Measurements from ENCODE around the gene SOBP. TPM values are rescaled to one million over a fixed set of nuclear protein-coding genes. Genes with fewer than 3 reads are reported as not detected.

Gene SOBP
- total and polyA plus RNA-seq, 4 donors, result 24.0 to 44.6 (median 37.0) TPM

- no peaks in the 10 kb centered on the region for H3K9me3 ChIP-seq (ENCODE audit: control insufficient read depth, insufficient read depth, low read length)
- peaks cover 24% of the 10 kb centered on the region for H3K36me3 ChIP-seq (ENCODE audit: control insufficient read depth, insufficient read depth, low read length)
- no peak for DNase-seq (ENCODE audit: low read depth in 4 of 6, low spot score in 6 of 6)
- H3K27me3 ChIP-seq (ENCODE audit: control insufficient read depth, insufficient read depth, low read length), result no peaks in the 10 kb centered on the region
- H3K4me3 ChIP-seq (ENCODE audit: low read depth, low read length), result no peak overlapping the region
- peaks cover 43% of the 10 kb centered on the region for H3K4me1 ChIP-seq (ENCODE audit: control insufficient read depth, insufficient read depth, low read length)
- H3K27ac ChIP-seq (ENCODE audit: low read depth, low read length), result no peak overlapping the region
- WGBS (ENCODE audit: insufficient coverage), result 40% methylated on average over 1 of the region's 4 CpGs
Measured at GRCh38 chr6:107662333-107662732, 172.4 kb downstream of the SOBP start.

- Histone ChIP-seq H3K4me1 (ENCODE audit: control insufficient read depth, insufficient read depth, low read length) (peaks cover 38% of the 10 kb centered on the region), H3K36me3 (ENCODE audit: control insufficient read depth, insufficient read depth, low read length) (peaks cover 19% of the 10 kb centered on the region), H3K27ac (ENCODE audit: low read depth, low read length) (no peak overlapping the region), H3K4me3 (ENCODE audit: low read depth, low read length) (no peak overlapping the region), H3K27me3 (ENCODE audit: control insufficient read depth, insufficient read depth, low read length) (no peaks in the 10 kb centered on the region), H3K9me3 (ENCODE audit: control insufficient read depth, insufficient read depth, low read length) (no peaks in the 10 kb centered on the region)
- 94% methylated on average over 6 of the region's 6 CpGs for WGBS (ENCODE audit: insufficient coverage)
- no peak for DNase-seq (ENCODE audit: low read depth in 4 of 6, low spot score in 6 of 6)
Measured at GRCh38 chr6:107663308-107663707, 173.4 kb downstream of the SOBP start.

DNA sequence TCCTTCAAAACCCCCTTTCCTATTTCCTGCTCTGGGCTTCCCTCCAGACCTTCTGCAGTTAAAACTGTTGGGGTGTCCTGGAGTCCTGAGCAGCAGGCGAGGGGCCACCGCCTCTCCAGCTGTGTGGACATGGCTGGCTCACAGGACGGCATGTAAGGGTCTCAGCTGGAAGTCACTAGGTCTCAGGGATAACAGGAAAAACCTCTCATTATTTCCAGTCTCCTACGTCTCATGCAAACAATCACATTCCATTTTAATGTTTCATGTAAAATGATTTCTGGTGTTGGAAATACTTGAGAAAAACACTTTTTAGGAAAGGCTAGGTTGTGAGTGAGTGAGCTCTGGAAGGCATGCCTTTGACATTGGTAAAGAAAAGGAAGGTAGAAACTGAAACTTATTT is 175.5 kb downstream of the SOBP start:
- H3K4me3 ChIP-seq (ENCODE audit: low read depth, low read length), result no peak overlapping the region
- H3K4me1 ChIP-seq (ENCODE audit: control insufficient read depth, insufficient read depth, low read length), result peaks cover 44% of the 10 kb centered on the region
- H3K27ac ChIP-seq (ENCODE audit: low read depth, low read length), result peak overlapping the region; percentile 84
- no CpG with 5 or more reads among the region's 4 CpGs for WGBS (ENCODE audit: insufficient coverage)
- H3K27me3 ChIP-seq (ENCODE audit: control insufficient read depth, insufficient read depth, low read length), result no peaks in the 10 kb centered on the region
- DNase-seq (ENCODE audit: low read depth in 4 of 6, low spot score in 6 of 6), result peak in 1 of 6 donors; percentile 54
- peaks cover 10% of the 10 kb centered on the region for H3K36me3 ChIP-seq (ENCODE audit: control insufficient read depth, insufficient read depth, low read length)
- H3K9me3 ChIP-seq (ENCODE audit: control insufficient read depth, insufficient read depth, low read length), result no peaks in the 10 kb centered on the region

DNA sequence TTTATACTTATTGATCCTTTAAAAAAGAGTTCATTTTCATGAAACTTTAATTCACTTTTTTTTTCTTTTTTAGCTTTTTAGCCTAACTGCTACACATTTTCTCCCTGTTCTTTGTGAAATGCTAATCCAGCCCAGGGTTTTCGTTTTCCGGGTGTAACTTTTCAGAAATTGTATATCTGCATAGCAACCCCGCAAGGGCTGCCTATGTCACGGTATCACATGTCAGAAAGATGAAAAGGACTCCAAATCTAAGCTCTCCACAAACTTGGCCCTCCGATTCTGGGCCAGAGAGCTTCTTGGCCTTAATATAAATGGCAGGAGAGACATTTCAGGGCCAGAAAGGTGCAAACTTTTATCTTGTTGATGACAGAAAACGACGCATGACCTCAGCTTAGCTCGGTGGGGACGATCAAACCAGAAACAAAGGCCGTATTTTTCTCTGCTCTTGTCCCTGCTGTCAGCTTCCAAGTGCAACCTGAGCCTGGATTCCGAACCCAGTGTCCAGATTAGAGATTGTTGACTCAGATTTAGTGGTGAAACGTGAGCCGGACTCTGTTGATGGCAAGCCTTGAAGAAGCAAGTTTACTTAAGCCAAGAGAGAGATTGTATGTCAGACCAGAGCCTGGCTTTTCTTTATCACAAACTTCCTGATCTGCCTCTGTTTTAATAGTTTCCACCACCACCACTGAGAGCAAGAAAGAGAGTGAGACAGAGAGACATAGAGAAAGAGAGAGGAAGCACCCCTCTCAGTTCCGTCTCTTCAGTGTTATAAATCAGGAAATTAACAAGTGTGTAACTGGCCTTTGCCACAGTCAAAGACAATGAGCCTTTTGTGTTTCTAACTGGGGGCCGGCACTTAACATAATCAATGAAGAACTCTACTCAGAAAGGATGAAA is 176.4 kb downstream of the SOBP start:
- peak overlapping the region; percentile 84 for H3K27ac ChIP-seq (ENCODE audit: low read depth, low read length)
- no peak overlapping the region for H3K4me3 ChIP-seq (ENCODE audit: low read depth, low read length)
- WGBS (ENCODE audit: insufficient coverage), result 39% methylated on average over 10 of the region's 15 CpGs
- H3K36me3 ChIP-seq (ENCODE audit: control insufficient read depth, insufficient read depth, low read length), result peaks cover 7% of the 10 kb centered on the region
- peak in 1 of 6 donors; percentile 37 for DNase-seq (ENCODE audit: low read depth in 4 of 6, low spot score in 6 of 6)
- H3K4me1 ChIP-seq (ENCODE audit: control insufficient read depth, insufficient read depth, low read length), result peaks cover 50% of the 10 kb centered on the region
- H3K27me3 ChIP-seq (ENCODE audit: control insufficient read depth, insufficient read depth, low read length), result no peaks in the 10 kb centered on the region
- no peaks in the 10 kb centered on the region for H3K9me3 ChIP-seq (ENCODE audit: control insufficient read depth, insufficient read depth, low read length)

DNA sequence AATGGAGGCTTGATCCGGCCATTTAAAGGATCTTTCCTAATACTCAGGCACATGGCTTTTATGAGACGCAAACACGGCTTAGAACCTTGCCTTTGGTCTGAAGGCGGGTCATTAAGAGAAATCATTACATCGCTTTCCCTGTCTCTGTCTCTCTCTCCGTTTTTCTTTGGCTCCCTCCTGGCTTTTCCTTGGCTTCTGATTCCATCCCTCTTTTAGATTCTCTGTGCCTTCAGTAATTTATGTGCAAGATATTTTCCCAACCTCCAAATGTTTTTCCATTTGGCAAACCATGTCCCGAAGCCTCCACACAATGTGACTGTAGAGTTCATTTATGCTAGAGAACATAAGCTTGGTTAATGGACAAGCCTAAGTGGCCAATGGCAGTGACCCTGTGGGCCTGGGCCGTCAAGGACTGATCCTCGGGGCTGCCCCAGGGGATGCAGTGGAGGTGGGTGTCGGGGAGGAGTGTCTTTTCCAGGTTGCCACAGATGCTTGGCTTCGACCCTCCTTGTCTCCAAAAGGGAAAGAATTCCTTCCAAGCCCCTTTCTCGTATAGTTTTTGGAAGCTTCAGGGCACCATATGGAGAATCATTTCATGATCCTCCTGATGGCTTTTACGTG is 177.2 kb downstream of the SOBP start:
- no peak overlapping the region for H3K4me3 ChIP-seq (ENCODE audit: low read depth, low read length)
- peaks cover 7% of the 10 kb centered on the region for H3K36me3 ChIP-seq (ENCODE audit: control insufficient read depth, insufficient read depth, low read length)
- H3K27me3 ChIP-seq (ENCODE audit: control insufficient read depth, insufficient read depth, low read length), result no peaks in the 10 kb centered on the region
- peak overlapping the region; percentile 84 for H3K27ac ChIP-seq (ENCODE audit: low read depth, low read length)
- whole genome bisulfite sequencing (ENCODE audit: insufficient coverage), result 46% methylated on average over 13 of the region's 13 CpGs
- H3K4me1 ChIP-seq (ENCODE audit: control insufficient read depth, insufficient read depth, low read length), result peaks cover 44% of the 10 kb centered on the region
- no peaks in the 10 kb centered on the region for H3K9me3 ChIP-seq (ENCODE audit: control insufficient read depth, insufficient read depth, low read length)
- peak in 2 of 6 donors; percentile 75 to 81 for DNase-seq (ENCODE audit: low read depth in 4 of 6, low spot score in 6 of 6)

DNA sequence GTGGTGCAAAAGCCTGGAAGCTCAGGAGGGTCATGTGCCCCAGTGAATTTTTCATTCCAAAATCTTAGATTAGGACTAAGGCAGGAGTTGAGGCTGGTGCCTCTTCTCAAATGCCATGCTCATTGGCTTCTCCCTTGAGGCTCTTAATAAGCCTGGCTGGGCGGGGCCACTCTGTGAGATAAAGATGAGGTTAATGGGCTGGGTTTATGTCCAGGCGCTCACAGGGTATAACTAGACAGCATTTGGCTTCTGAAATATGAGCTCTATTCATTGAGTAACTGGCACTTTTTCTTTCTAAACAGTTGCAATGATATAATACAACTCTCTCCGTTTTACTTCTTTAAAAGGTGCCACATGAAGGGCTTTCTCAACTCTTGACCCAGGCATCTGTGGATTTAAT is 177.9 kb downstream of the SOBP start:
- no peak overlapping the region for H3K4me3 ChIP-seq (ENCODE audit: low read depth, low read length)
- H3K36me3 ChIP-seq (ENCODE audit: control insufficient read depth, insufficient read depth, low read length), result peaks cover 3% of the 10 kb centered on the region
- peak overlapping the region; percentile 84 for H3K27ac ChIP-seq (ENCODE audit: low read depth, low read length)
- no peaks in the 10 kb centered on the region for H3K9me3 ChIP-seq (ENCODE audit: control insufficient read depth, insufficient read depth, low read length)
- WGBS (ENCODE audit: insufficient coverage), result no CpG with 5 or more reads among the region's 3 CpGs
- DNase-seq (ENCODE audit: low read depth in 4 of 6, low spot score in 6 of 6), result no peak
- H3K4me1 ChIP-seq (ENCODE audit: control insufficient read depth, insufficient read depth, low read length), result peaks cover 37% of the 10 kb centered on the region
- no peaks in the 10 kb centered on the region for H3K27me3 ChIP-seq (ENCODE audit: control insufficient read depth, insufficient read depth, low read length)

DNA sequence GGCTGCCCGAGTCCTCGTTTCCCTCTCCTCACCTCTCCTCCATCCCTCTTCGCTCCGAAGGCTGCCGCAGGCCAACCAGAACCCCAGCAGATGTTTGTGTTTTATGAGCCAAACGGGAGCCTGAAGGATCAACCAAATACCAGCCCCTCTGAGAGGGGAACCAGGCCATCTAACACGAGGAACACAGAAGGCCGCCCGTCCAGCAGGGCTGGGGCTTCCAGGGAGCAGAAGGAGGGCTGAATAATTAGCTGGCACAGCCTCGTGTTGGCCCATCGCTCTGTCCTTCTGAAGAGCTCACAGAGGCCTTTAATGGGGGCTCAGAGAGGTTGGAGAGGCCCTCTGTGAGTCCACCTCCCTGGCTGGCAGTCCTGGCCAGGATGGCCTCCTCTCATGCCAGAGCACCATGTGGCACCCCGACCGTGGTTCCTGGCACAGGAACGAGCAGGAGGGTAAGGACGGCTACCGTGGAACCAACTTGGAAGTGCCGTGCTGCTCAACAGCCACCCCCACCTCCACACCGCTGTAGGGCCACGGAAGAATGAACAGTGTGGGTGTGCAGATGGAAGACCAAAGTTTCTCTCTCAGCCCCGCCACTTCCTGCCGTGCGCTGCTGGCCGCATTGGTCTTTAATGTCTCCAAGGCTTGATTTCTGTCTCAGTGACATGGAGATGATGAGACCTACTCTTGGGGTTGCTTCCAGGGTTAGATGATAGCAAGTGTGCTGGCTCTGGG is 179.0 kb downstream of the SOBP start:
- peaks cover 37% of the 10 kb centered on the region for H3K4me1 ChIP-seq (ENCODE audit: control insufficient read depth, insufficient read depth, low read length)
- no peaks in the 10 kb centered on the region for H3K27me3 ChIP-seq (ENCODE audit: control insufficient read depth, insufficient read depth, low read length)
- no peak overlapping the region for H3K4me3 ChIP-seq (ENCODE audit: low read depth, low read length)
- DNase-seq (ENCODE audit: low read depth in 4 of 6, low spot score in 6 of 6), result peak in 2 of 6 donors; percentile 46 to 70
- WGBS (ENCODE audit: insufficient coverage), result 58% methylated on average over 11 of the region's 23 CpGs
- H3K36me3 ChIP-seq (ENCODE audit: control insufficient read depth, insufficient read depth, low read length), result peaks cover 1% of the 10 kb centered on the region
- H3K9me3 ChIP-seq (ENCODE audit: control insufficient read depth, insufficient read depth, low read length), result no peaks in the 10 kb centered on the region
- H3K27ac ChIP-seq (ENCODE audit: low read depth, low read length), result no peak overlapping the region

DNA sequence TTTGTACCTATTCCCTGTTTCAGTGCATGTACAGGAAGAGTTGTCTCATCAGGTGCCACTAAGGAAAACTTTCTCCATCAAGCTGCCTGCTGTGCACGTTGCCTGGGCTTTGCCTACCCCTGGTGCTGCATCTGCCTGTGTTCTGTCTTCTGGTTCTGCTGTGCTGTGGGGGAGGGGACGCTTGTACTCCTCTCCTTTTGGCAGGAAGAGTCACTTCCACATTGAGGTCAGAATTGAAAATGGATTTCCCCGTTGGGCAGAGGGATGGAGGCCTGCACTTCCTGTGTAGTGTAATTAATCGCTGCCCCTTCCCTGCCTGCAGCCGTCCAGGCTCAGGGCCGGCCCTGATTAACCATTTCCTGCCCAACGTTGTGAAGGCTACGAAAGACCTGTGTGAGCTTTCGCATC is 180.9 kb downstream of the SOBP start:
- WGBS (ENCODE audit: insufficient coverage), result 22% methylated on average over 9 of the region's 9 CpGs
- Histone ChIP-seq H3K36me3 (ENCODE audit: control insufficient read depth, insufficient read depth, low read length) (no peaks in the 10 kb centered on the region), H3K4me3 (ENCODE audit: low read depth, low read length) (no peak overlapping the region), H3K27ac (ENCODE audit: low read depth, low read length) (peak overlapping the region; percentile 26), H3K9me3 (ENCODE audit: control insufficient read depth, insufficient read depth, low read length) (no peaks in the 10 kb centered on the region), H3K27me3 (ENCODE audit: control insufficient read depth, insufficient read depth, low read length) (no peaks in the 10 kb centered on the region), H3K4me1 (ENCODE audit: control insufficient read depth, insufficient read depth, low read length) (peaks cover 42% of the 10 kb centered on the region)
- DNase-seq (ENCODE audit: low read depth in 4 of 6, low spot score in 6 of 6), result peak in 2 of 6 donors; percentile 70 to 80

DNA sequence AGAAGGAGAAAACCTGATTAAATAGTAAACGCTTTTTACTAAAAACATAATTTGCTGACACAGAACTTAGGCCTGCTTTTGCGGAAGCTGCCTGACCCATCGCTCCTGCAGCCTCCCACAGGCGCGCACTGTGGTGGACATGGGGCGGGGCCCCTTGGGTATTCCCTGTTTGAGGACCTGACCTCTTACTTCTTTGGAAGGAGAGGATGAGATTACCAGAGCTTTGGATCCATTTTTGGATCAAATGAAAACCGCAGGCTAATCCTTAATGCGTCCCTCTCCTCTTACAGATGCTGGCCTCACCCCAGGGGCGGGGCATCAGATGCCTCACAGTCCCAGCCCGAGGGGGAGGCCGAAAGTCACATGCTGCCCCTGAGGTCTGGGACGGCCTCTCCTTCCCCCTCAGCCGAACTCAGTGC is 183.2 kb downstream of the SOBP start:
- Histone ChIP-seq H3K4me1 (ENCODE audit: control insufficient read depth, insufficient read depth, low read length) (peaks cover 30% of the 10 kb centered on the region), H3K9me3 (ENCODE audit: control insufficient read depth, insufficient read depth, low read length) (no peaks in the 10 kb centered on the region), H3K36me3 (ENCODE audit: control insufficient read depth, insufficient read depth, low read length) (no peaks in the 10 kb centered on the region), H3K27me3 (ENCODE audit: control insufficient read depth, insufficient read depth, low read length) (no peaks in the 10 kb centered on the region), H3K27ac (ENCODE audit: low read depth, low read length) (no peak overlapping the region), H3K4me3 (ENCODE audit: low read depth, low read length) (no peak overlapping the region)
- WGBS (ENCODE audit: insufficient coverage), result 79% methylated on average over 11 of the region's 13 CpGs
- no peak for DNase-seq (ENCODE audit: low read depth in 4 of 6, low spot score in 6 of 6)

All from spinal cord (tissue), 10 donors.